Gastroesophageal sphincter (tissue), 2 donors: ENCODE measurements around the gene CALHM6.

ENCODE experiments used
- EP300 ChIP-seq: sonication (generic); formaldehyde crosslinking; IDR thresholded peaks from one replicate; pipeline ENCODE4 v1.6.1; 2017; ENCODE audit warnings: antibody characterized with exemption, mild to moderate bottlenecking
- POLR2A ChIP-seq, 2 donors: fragments of 450-650 bp; IDR thresholded peaks; one replicate each; pipeline ENCODE4 v1.6.1; 2017; ENCODE audit warnings: antibody characterized with exemption in 2 of 2, mild to moderate bottlenecking in 2 of 2, moderate library complexity in 1 of 2
- POLR2AphosphoS5 ChIP-seq: sonication (generic); formaldehyde crosslinking; IDR thresholded peaks from one replicate; pipeline ENCODE4 v1.6.1; 2017; ENCODE audit warnings: antibody characterized with exemption

DNA sequence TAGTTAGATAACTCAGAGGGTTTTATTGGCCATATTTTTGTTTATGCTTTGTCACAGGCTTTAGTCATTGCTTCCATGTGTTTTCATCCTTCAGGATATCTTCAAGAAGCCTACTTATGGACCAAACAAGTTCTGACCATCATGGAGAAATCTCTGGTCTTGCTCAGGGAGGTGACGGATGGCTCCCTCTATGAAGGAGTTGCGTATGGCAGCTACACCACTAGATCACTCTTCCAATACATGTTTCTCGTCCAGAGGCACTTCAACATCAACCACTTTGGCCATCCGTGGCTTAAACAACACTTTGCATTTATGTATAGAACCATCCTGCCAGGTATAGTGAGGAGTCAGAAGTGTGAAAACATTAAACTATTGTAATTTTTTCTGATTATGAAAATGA is 30.3 kb upstream of the CALHM6 start:
- TF ChIP-seq POLR2AphosphoS5: no peak
- TF ChIP-seq POLR2A (IDR thresholded peaks at IDR 0.05): no peak
- no peak for TF ChIP-seq EP300
